ENCODE results near the gene RPLP1.

Gene RPLP1

GRCh38 chr15:69496001-69496400 lies 43.4 kb downstream of the RPLP1 start:
- DNase-seq (ENCODE audit: low read depth in 2 of 3, low spot score in 1 of 3), result no peak

GRCh38 chr15:69497076-69497475 lies 44.5 kb downstream of the RPLP1 start:
- no peak for DNase-seq (ENCODE audit: low read depth in 2 of 3, low spot score in 1 of 3)

- DNase-seq (ENCODE audit: low read depth in 2 of 3, low spot score in 1 of 3), result no peak
Measured at GRCh38 chr15:69497667-69498066, 45.0 kb downstream of the RPLP1 start.

- no peak for DNase-seq (ENCODE audit: low read depth in 2 of 3, low spot score in 1 of 3)
Measured at GRCh38 chr15:69498282-69498681, 45.7 kb downstream of the RPLP1 start.

GRCh38 chr15:69498987-69499386 lies 46.4 kb downstream of the RPLP1 start:
- DNase-seq (ENCODE audit: low read depth in 2 of 3, low spot score in 1 of 3), result no peak

- DNase-seq (ENCODE audit: low read depth in 2 of 3, low spot score in 1 of 3), result no peak
Measured at GRCh38 chr15:69499521-69500211, 47.0 kb downstream of the RPLP1 start.

GRCh38 chr15:69500339-69500738 lies 47.7 kb downstream of the RPLP1 start:
- DNase-seq (ENCODE audit: low read depth in 2 of 3, low spot score in 1 of 3), result no peak

GRCh38 chr15:69501456-69501855 lies 48.8 kb downstream of the RPLP1 start:
- DNase-seq (ENCODE audit: low read depth in 2 of 3, low spot score in 1 of 3), result no peak

GRCh38 chr15:69502470-69503045 lies 49.9 kb downstream of the RPLP1 start:
- no peak for DNase-seq (ENCODE audit: low read depth in 2 of 3, low spot score in 1 of 3)

- DNase-seq (ENCODE audit: low read depth in 2 of 3, low spot score in 1 of 3), result no peak
Measured at GRCh38 chr15:69504352-69505040, 51.9 kb downstream of the RPLP1 start.

Data from stimulated activated CD4-positive, alpha-beta T cell treated with anti-CD3 and anti-CD28 coated beads, Interleukin-12 subunit alpha, Interleukin-12 subunit beta, amount 100 ng/mL, for 48 hours (primary cell).